NT2/D1 (cell line): ENCODE measurements around the gene FCGR3B.
"Not testable (repeated sequence)": the region's sequence is repeated elsewhere in the genome, so short reads cannot be mapped to it uniquely, and the experiment has no call there.

Experiments
- YY1 ChIP-seq: IDR thresholded peaks from 2 replicates; pipeline ENCODE4 v1.6.1; 2011; ENCODE audit not compliant: insufficient read length, insufficient read depth
- ZNF274 ChIP-seq: IDR thresholded peaks from 2 replicates; pipeline ENCODE4 v1.6.1; 2011; ENCODE audit warnings: mild to moderate bottlenecking, low read depth, low read length

DNA sequence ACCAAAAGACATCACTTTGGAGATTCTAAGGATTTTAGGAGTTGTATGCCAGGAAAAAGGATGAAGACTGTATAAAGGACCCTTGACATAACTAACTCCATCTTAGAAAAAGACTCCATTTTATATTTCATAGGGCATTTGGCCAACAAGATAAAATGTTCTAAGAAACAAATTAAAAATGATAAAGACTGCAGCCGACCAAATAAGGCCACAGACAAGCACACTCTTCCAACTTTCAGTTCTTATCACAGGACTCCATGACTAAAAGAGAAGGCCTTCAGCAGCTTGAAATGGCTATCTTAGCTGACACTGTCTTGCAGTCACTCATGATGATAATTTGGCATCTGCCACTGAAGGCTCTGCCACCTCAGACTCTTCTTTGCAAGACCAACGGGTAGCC lies 8.2 kb upstream of the FCGR3B start:
- not testable (repeated sequence) for TF ChIP-seq ZNF274, YY1
